Cardiac septum (tissue), 1 donor: ENCODE measurements around the gene IQCC. TPM values are rescaled to one million over a fixed set of nuclear protein-coding genes. Genes with fewer than 3 reads are reported as not detected.
"Not testable (repeated sequence)": the region's sequence is repeated elsewhere in the genome, so short reads cannot be mapped to it uniquely, and the experiment has no call there.

Experiments
- DNase-seq: peaks from one replicate; pipeline ENCODE4 v3.0.0-alpha.2; 2020; ENCODE audit warnings: low spot score
- intact Hi-C: fragments of 100-400 bp; cut with DNase I; formaldehyde crosslinking; loops from one replicate; pipeline ENCODE4 v1.14.0; 2022
- long read RNA-seq: library from polyadenylated mRNA; unstranded; transcript quantifications from one replicate; pipeline ENCODE4 v2.0.0, GENCODE V29; 2021
- total RNA-seq: library from RNA; stranded (reverse); fragmentation: NEBNext Ultra II Directional; extraction: Animal tissue kit (Norgen Biotek cat#: 25700); gene quantifications from one replicate; pipeline ENCODE4 v1.2.1, GENCODE V29; 2021
- donor health status: DM: no; HTN: no; CAD: no.

Gene IQCC
- 0.78 TPM for total RNA-seq
- long read RNA-seq, partial matches to known transcripts, result 0 of 6 reads
- long read RNA-seq, other reads (novel, unspliced or antisense), result 5 of 6 reads

DNA sequence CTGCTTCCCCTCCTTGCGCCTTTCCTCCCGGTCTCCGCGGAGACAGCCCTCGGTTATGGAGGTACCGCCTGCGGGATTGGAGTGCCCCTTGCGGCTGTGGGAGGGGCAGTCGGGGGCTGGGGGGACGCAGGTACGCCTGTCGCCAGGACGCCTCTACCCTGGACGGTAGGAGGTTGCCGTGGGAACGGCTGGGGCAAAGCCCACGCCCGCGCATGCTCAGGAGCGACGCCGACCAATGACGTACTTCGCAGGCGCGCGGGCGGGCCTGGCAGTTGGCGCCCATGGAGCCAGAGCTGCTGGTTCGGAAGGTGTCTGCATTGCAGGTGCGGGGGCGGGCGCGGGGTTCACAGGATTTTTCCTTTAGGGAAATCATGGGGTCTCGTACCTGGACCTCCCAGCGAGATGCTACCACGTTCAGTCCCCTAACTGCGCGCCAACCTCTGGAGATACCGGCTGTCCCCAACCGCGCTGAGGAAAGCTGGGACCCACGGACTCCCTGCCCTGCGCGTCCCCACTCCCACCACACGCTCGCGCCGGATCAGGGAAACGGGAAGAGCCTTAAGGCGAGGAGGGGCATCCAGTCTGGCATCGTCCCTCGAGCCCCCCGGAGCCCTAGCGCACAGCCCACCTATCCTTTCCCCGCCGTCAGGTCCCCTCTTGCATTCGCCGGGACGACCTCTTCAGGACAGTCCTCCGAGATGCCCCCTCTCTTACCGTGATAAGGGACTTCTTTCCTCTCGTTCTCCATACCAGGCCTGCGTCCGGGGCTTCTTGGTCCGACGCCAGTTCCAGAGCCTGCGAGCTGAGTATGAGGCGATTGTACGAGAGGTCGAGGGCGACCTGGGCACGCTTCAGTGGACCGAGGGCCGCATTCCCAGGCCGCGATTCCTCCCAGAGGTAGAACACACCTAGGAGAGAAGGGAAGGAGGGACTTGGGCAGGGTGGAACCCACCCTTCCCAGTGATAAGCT is at the start of gene IQCC:
Gene IQCC (plus strand): TSS at position 271 of the 970 bp plus-strand sequence. CDS start 11 bp downstream, at position 282.
- intact Hi-C loops, result no loop called here
- DNase-seq, result peak; percentile 93

DNA sequence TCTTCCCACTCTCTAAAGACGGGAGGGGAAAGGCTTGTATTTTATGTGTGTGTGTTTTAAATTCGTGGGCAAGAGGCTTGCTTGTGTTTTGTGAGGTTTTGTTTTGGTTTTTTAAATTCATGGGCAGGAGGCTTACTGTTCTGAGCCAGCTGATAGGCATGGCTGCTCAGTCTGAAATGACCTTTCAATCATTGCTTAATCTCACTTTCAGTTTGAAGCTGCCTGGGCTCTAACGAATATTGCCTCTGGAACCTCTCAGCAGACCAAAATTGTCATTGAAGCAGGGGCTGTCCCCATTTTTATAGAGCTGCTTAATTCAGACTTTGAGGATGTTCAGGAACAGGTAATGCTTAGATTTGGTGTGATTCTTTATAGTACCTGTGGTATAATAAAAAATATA is 46.3 kb upstream of the IQCC start:
- intact Hi-C loops, result no loop called here
- no peak for DNase-seq

DNA sequence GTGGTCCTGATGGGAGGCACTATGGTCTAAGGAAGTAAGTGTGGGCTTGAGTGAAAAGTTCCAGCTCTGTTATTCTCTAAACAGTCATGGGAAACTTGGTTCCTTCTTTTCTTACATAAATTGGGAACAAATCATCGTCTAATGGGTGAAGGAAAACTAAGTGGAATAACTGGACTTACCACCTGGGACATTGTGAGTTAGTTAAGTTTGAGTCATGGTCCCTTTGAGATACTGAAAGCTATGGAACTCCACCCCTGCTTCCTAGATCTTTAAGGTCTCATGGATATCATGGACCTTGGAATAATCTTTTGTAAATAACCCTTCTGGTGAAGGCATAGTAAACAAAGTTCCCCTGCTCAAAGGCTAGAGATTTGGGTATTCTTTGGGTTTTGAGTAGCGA is 42.1 kb upstream of the IQCC start:
- intact Hi-C loops, result no loop called here

DNA sequence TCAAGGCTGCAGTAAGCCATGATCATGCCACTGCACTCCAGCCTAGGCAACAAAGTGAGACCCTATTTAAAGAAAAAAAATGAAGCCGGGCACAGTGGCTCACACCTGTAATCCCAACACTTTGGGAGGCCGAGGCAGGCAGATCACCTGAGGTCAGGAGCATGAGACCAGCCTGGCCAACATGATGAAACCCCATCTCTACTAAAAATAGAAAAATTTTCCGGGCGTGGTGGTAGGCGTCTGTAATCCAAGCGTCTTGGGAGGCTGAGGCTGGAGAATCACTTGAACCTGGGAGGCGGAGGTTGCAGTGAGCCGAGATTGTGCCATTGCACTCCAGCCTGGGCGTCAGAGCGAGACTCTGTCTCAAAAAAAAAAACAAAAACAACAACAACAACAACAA is 39.8 kb upstream of the IQCC start:
- intact Hi-C loops, DNase-seq: not testable (repeated sequence)

More for the DNA sequence above, 42.1 kb upstream of the IQCC start:
- DNase-seq, result no peak

DNA sequence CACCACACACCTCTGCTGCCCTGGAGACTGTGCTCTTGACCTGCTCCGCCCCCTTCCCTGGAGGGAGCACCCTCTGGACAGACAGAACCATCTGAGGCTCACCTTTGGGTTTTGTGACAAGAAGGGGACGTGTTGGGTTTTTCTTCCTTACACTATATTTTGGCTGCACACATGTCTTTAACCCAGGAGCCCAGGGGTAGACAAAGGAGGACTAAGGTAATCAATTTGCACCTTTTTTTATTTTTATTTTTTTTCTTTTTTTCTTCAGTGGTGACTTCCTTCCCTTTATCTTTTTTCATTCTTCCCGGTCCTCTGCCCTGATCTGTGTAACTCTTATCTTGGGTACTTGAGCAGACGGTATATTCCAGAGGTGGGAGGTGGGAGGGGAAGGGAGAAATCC is 34.5 kb upstream of the IQCC start:
- DNase-seq, result no peak
- intact Hi-C loops, result no loop called here

DNA sequence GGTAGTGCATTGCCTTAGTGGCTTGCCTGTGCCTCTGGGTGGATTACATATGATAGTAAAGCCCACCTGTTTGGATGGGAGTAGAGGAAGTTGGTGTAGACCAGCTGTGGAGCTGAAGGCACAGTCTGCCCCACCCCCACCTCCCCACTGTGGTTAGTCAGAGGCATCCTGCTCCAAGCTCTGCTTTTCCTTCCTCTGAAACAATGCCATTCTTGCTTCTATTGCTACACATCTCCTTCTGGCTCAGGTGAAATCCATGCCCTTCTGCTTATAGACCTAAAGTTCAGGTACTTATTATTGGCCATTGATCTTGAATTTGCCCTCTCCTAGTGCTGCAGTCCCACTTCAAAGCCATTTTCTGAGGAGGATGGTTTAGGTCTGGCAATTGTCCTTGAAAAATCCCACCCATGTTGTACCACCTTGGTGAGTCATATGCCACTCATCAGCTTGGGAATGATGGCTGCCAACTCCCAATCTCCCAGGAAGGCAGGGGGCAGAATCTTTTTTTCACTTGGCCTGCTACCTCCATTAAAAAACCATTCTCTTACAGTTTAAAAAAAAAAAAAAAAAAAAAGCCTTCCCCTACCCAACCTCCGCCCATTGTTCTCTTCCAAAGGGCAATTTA is 32.7 kb upstream of the IQCC start:
- DNase-seq, result no peak
- intact Hi-C loops, result no loop called here

DNA sequence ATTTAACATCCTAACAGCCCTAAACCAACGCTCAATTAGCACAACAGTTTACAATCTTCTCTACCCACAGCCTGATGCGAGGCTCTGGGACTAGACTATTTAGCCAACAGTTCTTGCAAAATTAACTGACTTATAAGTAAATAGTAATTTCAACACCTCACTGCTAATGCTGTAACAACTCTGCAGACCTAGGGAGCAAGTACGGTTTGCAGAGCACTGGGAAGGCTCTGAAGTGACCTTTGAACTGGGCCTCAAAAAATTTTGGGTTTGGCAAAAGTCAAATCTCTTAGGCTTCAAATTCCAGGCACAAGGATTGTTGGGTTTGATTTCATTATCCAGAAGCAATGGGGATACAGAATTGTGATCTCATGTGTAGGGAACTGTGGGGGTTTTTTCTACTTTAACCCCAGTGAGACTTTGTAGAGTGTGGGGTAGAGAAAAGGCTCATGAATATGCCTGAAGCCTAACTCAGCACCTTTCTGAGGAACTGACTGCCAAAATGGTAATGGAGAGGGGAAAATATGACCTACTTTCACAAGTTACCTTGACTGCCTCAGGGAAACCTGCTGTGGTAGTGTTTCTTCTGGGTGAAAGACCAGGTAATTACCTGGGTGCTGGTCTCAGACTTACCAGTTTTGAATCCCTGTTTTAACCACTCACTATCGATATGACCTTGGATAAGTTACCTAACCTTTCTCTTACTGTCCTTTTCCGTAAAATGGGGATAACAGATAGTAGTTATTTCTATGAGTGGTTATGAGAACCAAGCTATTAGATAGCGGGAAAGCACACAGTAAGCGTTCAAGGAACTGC is 26.9 kb upstream of the IQCC start:
- no peak for DNase-seq
- intact Hi-C loops, result loop anchor here (5.0 kb wide), 1 partner anchor 71 kb away; the partner anchor contains the start of gene KPNA6

DNA sequence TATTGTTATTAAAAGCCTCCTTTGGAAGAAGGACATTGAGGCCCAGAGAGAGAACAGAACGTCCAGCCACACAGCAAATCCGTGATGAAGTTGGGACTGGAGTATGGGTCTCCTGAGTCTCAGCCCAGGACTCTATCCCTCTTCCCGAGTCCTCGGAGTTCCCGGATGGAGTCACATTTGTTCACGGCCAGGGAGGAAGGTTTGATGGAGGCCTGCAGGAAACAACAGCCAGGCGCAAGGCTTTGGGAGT is 26.4 kb upstream of the IQCC start:
- DNase-seq, result no peak
- intact Hi-C loops, result loop anchor here (5.0 kb wide), 1 partner anchor 72 kb away; the partner anchor contains the start of gene KPNA6

DNA sequence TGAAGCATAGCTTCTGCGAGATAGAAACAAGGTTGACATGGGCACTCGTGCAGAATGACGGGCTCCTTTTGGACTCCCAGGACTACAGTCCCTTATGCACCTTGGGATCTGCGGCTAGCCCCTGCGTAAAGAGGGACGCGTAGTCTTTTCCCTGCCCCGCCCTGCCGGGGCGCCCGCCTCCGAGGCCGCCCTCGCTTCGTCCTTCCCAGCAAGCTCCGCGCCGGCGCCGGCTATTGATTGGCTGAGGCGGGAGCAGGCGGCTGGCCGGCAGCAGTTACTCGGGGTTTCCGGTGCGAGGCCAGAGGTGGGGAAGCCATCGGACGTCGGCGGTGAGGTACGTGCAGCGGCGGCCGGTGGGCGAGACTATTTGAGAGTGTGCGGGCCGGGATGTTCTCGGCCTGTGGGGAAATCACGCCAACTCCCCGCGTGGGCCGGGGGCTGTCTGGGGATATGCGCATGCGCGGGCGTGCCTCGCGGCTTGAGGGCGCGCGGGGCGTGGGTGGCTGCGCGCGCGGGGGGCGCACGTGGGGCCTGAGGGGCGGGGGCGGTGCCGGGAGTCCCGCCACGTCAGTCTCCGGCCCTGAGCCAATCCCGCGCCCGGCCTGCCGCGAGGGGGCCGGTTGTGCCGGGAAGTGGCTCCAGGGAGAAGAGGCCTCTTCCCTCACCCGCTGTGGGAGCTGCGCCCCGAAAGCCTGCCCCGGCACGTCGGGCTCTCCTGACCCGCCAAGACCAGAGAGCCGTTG is 25.9 kb upstream of the IQCC start, which contains the start of gene TXLNA:
Gene TXLNA (plus strand): TSS at position 233 of the 743 bp plus-strand sequence. CDS start 671 bp downstream, outside the sequence.
- DNase-seq, result peak; percentile 98
- intact Hi-C loops, result loop anchor here (5.0 kb wide), 1 partner anchor 72 kb away; the partner anchor contains the start of gene KPNA6

DNA sequence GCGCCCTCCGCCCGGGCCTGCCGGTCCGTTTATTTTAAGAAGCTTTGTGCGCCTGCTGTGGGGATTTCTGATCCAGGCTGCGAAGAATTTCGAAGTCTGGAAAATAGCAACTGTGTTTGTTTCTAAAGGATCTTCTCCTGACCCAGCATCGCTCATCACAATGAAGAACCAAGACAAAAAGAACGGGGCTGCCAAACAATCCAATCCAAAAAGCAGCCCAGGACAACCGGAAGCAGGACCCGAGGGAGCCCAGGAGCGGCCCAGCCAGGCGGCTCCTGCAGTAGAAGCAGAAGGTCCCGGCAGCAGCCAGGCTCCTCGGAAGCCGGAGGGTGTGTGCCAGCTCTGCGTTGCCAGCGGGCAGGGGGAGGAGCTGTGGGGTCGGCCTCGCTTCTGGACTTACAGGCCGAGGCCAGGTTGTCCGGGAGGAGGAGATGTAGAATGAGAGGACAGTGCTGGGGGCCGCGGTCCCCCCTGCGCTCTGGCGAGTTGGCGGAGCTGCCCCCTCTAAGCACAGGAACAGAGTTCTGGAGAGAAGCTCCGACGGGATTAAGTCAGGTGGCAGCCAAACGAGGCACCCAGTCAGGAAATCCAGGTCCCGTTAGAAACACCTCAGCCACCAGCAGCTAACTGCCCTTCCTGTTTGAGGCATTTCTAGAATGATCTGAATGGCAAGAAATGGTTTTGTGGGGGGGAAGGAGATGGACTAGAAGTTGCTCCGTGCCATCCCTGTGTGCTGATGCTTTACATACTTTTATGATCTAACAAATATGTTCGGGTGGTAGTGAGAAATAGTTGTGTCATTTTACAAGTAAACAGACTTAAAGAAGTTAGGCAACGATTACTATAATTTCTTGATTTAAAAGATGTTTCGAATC is 25.0 kb upstream of the IQCC start:
- intact Hi-C loops, result no loop called here
- DNase-seq, result peak; percentile 78

DNA sequence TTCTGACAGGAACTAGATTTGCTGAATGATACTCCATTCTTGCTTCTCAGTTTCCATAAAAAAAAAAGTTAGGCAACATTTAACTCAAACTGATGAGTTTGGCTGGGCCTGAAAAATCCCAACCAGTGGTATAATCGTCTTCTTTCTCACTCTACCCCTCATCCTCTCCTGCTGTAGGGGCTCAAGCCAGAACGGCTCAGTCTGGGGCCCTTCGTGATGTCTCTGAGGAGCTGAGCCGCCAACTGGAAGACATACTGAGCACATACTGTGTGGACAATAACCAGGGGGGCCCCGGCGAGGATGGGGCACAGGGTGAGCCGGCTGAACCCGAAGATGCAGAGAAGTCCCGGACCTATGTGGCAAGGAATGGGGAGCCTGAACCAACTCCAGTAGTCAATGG is 24.4 kb upstream of the IQCC start:
- no peak for DNase-seq
- intact Hi-C loops, result no loop called here

DNA sequence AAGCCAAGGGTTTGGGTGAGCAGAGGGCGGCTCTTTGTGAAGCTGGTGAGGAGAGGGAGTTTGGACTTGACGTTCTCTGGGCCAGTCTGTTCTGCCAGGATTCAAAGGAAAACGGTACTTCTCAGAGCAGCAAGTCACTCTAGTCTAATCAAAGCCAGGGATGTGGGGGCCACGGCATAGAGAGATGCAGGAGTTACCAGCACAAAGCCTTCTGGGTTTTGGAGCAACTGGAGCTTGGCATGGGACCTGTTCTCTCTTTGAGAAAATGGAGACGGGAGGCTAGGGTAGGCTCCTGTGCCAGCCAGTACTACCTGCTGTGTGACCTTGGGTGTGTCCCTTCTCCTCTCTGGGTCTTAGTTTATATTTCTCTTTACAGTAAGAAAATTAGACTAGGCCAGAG is 23.9 kb upstream of the IQCC start:
- DNase-seq, result no peak
- intact Hi-C loops, result no loop called here

DNA sequence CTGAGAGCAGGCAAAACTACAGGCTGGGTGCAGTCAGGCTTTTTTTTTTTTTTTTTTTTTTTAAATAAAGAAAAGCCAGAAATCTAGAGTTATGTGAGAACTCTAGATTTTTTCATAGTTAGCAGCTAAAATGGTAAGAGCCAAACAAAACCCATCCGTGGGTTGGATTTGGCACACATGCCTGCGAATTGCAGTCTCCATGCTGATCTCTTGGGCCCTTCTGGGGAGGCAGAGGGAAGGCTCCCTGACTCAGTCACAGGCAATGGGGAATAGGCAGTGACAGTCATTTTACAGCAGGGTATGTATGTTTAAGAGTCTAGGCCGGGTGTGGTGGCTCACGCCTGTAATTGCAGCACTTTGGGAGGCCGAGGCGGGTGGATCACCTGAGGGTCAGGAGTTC is 23.4 kb upstream of the IQCC start:
- intact Hi-C loops, result no loop called here
- no peak for DNase-seq

DNA sequence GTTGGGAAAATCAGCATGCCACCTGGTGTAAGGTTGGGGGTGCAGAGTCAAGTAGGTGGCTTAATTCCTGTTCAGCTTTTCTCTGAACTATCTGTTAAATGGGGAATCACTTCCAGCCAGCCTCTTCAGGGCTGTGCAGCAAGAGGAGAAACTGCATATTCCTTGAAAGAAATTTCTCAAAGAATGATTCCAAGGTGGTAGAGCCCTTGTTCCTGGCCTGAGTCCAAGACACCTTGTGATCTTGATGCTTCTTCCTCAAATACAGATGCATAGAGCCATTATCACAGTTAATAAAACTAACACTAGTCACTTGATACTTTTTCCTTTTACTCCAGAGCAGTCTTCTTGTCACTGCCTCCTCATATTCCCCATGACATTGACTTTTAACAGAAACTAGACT is 20.8 kb upstream of the IQCC start:
- intact Hi-C loops, result no loop called here
- DNase-seq, result no peak

DNA sequence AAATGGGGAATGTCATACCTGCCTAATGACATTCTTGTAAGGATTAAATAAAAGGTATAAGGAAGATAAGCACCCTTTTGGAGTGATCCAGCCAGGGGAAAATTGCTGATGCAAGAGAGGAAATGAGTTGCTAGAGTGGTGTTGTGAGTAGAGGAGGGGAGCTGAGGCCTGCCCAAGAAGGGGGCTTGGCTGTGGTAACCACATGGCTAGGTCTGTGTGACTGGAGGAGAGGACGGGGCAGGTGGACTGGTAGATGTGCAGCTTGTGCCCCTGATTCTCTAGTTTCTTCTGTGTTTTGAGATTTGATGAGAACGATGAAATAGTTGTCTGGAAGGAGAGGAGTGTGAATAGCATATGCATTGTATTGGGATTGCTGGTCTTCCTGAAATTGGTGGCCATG is 19.4 kb upstream of the IQCC start:
- no peak for DNase-seq
- intact Hi-C loops, result no loop called here

DNA sequence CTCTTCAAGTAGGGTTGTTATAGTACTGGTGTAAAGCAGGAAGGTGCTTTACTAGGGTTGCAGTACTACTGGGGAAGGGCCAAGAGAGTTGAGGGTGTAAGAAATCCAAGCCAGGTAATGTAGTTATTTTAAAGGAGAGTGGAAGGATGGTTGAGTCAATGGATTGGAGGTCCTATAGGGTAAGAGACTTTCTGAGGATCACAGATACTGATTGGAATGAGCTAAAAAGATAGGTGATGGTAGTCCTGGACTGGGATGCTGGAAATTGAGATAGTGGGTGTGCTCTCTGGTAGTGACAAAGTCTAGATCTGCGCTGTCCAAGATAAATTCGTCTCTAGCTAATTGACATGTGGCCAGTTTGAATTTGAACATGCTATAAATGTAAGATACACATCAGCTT is 19.0 kb upstream of the IQCC start:
- DNase-seq, result no peak
- intact Hi-C loops, result no loop called here

DNA sequence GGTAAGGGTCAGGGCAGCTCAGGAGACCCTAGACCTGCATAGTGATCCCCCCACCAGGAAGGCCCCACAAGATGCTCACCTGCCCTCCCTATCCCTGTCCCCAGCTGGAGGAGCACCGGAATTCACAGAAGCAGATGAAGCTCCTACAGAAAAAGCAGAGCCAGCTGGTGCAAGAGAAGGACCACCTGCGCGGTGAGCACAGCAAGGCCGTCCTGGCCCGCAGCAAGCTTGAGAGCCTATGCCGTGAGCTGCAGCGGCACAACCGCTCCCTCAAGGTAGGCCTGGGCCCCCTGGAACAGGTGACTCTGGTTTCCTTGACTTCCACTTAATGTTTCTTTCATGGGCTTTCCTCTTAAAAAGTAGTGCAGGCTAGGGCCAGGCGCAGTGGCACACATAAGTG is 17.6 kb upstream of the IQCC start:
- DNase-seq, result no peak
- intact Hi-C loops, result no loop called here

DNA sequence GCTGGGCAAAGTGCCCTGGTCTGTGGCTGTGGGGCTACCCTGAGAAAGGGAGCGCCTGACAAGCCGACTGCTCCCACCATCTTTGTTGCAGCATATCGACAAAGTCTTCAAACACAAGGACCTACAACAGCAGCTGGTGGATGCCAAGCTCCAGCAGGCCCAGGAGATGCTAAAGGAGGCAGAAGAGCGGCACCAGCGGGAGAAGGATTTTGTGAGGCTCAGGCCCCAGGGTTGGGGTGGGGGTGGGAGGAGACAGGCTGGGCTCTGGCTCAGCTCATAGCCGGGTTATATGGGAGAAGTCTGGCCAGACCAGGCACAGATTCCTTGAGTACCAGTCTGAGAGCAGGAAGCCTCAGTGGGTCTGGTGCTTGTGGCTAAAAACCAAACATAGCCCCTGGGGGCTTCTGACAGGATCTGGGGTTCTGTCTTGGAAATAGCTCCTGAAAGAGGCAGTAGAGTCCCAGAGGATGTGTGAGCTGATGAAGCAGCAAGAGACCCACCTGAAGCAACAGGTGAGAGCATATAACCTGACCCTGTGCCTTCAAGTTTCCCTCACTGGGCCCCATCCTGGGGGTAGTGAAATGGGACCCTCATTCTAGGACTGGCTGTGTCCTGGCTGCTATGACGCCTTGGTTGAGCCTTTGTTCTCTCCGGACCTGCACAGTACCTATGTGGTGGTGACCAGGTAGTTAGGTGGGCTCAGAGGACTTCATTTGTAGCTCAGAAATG is 13.1 kb upstream of the IQCC start:
- intact Hi-C loops, result no loop called here
- DNase-seq, result peak; percentile 46
